NCI-H345 treated with DMSO at 0.1 percent for 48 hours (cell line): ENCODE results near the gene SH2D4B.

Experiments
- DNase-seq: peaks from one replicate; lab custom pipeline; 2025; ENCODE audit not compliant: unreplicated experiment; lab: John Stamatoyannopoulos, UW

SH2D4B gene

DNA sequence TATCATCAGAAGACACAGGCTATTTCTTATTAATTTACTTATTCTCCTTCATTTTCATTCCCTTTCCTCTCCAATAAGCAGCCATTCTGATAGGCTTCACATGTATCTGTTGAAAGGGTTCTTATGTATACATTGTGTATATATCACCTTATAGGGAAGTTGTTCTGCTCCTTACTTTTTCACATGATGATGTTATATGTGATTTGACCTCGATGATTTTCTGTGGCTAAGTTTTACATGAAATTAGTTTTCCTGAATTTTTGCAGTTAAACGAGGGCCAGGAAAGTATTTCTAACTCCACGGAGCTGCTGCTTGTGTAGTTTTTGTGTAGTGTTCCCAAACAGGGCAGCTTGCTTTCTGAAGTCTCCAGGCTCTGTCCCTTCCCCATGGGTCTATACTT is 84.5 kb downstream of the SH2D4B start:
- DNase-seq = no peak

GRCh38 chr10:80630324-80630723 is 92.6 kb downstream of the SH2D4B start:
- DNase-seq = no peak

DNA sequence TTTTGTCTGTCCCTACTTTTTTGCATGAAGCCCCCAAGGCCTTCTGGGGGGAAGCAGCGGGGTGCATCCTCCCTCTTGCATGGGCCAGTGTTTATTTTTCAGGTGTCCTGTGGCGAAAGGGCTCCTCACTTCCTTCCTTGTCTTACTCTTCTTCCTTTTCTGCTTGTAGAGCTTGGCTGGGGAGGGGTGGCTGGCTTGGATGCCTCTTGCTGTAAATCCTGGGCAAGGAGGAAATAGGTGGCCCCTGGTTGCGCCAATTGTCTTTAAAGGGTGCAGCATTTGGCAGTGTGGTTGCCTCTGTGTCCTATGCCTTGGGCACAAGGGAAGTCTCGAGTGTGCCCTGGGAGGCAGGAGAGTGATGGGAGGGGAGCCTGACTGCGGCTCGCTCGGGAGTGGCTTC is 95.0 kb downstream of the SH2D4B start:
- no peak for DNase-seq

DNA sequence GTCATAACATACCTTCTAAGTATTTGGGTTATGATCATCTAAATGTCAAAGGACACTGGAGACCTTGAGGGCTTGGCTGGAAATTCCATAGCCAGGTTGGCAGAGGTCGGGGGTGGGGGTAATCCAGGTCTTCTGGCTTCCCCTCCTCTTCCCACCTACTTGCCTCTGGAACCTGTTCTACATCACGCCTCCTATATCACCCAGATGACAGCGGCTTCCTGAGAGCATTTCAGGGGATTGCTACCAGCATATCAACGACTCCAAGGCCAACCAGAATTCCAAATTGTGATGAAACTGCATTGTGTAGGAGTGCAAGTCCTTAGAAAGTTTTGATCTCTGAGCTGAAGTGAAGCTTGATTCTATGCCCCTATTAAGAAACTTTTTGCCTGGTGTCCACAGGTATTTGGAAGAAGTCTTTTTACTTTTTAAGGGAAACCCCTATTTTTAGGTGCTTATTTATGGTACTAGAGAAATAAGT is 95.7 kb downstream of the SH2D4B start:
- no peak for DNase-seq

- DNase-seq = no peak
Observed at GRCh38 chr10:80633910-80634309, 96.2 kb downstream of the SH2D4B start.

GRCh38 chr10:80642661-80643060 is 105.0 kb downstream of the SH2D4B start:
- DNase-seq = no peak

- no peak for DNase-seq
Observed at GRCh38 chr10:80646366-80646765, 108.7 kb downstream of the SH2D4B start.

- no peak for DNase-seq
Observed at GRCh38 chr10:80647173-80647833, 109.6 kb downstream of the SH2D4B start.

DNA sequence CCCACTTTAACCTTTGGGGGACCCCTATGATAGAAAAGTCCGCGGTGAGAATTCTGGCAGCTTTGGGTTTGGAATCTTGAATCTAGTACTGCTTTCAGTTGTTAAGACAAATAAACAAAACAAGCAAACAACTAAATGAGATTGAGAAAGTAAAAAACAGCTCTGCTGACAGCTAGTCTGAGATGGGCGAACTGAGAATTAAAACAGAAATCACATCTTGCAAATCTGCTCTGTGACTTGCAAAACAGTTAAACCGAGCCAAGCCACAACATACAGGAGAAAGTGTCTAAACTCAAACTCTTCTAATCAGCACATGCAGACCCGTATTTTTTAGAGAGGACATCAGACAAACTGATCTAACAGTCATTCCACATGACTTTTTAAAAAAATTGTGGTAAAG is 110.4 kb downstream of the SH2D4B start:
- DNase-seq = no peak

- DNase-seq = no peak
Observed at GRCh38 chr10:80649183-80649582, 111.5 kb downstream of the SH2D4B start.

- DNase-seq = no peak
Observed at GRCh38 chr10:80655898-80656297, 118.2 kb downstream of the SH2D4B start.

DNA sequence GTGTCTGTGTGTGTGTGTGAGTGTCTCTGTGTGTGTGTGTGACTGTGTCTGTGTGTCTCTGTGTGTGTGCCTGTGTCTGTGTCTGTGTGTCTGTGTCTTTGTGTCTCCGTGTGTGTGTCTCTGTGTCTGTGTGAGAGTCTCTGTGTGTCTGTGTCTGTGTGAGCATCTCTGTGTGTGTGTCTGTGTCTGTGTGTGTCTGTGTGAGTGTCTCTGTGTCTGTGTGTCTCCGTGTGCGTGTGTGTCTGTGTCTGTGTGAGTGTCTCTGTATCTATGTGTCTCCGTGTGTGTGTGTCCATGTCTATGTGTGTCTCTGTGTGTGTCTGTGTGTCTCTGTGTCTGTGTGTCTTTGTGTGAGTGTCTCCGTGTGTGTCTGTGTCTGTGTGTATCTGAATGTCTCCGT is 120.4 kb downstream of the SH2D4B start:
- no peak for DNase-seq

DNA sequence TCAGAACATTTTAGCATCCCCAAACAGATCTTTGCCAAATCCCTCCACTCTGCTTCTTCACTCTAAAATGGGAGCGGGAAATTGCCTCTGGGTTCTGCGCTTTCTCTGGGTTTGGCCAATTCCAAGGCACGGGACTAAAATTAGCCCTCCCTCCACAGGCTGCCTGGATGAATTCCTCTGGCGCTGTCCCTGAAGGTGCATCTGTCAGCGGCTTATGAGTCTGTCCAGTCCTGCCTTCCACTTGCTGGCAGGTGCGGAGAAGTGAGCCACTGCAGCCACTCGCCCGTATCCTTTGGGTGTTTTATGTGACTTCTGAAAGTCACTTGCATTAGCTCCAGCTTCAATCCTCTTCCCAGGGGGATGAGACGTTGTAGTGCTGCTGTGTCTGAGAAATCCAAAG is 121.6 kb downstream of the SH2D4B start:
- DNase-seq = no peak

GRCh38 chr10:80660266-80660665 is 122.6 kb downstream of the SH2D4B start:
- no peak for DNase-seq

DNA sequence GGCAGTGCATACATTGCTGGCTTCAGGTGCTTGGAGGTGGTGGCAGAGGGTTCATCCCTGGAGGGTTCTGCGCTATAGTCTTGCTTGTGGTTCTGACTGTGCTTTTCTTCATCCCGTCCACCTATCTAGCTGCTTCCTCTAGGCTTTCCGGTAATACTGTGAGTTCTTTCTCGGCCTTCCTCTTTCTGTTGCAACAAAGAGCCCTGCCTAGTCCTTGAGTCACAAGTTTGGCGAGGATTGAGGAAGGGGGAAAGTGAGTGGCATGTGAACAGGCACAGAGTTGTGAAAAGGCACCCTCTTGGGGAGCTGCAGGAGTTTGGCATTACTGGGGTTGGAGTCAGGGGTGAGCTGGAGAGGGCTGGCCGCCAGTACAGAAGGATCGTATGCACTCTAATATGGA is 123.0 kb downstream of the SH2D4B start:
- DNase-seq = no peak

DNA sequence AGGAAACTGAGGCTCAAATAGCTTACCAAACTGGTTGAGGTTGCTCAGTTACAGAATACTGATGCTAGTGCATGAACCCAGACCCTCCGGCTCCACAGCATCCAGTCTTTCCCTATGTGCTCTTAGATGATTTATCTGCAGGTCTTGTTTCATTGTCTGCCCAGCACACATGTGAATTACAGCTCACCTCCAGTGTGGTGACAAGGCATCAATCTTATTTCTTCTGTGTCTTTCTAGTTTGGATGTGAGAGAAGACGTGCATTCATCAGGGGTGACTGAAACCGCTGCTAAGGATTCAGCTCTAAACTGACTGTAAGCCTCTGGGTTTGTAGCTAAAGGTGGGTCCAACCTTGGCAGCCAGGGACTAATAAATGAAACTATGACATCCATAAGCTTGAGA is 123.8 kb downstream of the SH2D4B start:
- DNase-seq = no peak

DNA sequence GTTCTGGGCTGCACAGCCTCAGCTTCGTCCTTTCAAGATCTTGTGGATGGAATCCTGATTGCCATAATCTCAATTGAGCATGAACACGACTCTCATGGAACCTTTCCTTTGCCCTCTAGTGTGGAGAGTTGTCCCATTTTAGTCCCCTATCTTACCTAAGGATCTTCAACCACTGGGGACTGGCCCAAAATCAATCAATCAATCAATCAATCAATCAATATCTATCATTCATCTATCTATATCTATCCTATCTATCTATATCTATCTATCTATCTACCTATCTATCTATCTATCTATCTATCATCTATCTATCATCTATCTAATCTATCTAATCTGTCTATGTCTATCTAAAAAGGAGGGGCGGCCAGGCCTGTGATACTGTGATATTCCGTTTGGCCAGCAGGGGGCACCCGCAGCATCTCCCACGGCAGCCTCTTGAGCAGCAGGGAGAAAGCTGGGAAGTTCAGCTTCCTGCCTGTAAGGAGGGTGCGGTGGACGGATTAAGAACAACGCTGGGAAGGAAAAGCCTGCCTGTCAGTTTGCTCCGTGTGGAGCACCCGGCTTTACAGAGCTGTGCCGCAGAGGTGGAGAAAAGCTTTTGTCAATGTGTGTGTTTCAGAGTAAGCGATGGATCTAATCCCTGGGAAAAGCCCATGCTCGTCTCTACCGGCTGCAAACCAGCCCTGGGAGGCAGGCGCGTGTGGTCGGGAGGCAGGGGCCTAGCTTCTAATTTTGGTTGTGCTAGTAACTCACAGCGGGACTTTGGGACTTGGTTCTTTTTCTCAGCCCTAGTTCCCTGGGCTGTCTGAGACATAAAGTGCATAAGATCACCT is 124.9 kb downstream of the SH2D4B start:
- DNase-seq = peak; percentile 59

DNA sequence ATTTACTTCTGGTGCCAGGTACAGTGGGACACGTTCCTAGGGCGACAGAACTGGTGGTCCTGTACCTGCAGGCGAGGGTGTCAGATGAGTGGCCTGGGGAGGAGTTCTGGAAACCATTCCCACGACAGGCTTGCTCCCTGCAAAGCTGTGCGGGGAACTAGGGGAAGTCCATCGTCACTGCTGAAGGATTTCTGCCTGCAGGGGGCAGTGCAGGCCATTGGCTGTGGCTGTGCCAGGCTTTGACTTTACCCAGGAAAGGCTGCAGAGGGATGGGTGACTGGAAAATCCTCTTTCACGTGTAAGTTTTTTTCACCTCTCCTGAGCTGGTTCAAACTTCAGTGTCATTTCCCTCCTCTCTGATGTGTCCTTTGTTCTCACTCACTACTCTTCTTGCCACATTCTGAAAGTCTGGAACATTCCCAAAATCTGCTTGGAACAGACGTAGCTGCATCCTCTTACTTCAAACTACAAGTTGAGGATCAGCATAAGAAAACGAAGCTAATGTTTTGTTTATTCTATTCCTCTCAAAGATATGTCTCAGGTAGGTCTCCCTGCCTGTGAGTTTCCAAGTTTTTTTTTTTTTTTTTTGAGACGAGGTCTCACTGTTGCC is 126.5 kb downstream of the SH2D4B start:
- peak; percentile 39 for DNase-seq

GRCh38 chr10:80669485-80669884 is 131.8 kb downstream of the SH2D4B start:
- no peak for DNase-seq

DNA sequence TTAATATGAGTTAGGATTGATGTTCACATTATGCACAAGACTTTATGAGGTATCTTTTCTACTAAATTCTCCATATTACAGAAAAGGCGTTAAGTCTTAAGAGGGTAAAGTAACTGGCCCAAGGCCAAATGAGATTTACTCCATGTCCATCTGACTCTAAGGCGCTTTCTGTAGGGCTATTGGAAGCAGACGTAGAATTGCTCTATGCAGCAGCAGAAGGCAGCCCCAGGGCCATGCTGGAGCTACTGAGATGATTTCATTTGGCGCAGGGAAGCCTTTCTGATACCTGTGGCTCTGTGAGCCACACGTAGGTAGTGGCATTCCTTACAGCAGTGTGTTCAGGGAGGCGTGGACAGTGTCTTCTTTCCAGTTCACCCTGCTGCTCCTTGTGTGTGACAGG is 133.1 kb downstream of the SH2D4B start:
- DNase-seq = no peak

DNA sequence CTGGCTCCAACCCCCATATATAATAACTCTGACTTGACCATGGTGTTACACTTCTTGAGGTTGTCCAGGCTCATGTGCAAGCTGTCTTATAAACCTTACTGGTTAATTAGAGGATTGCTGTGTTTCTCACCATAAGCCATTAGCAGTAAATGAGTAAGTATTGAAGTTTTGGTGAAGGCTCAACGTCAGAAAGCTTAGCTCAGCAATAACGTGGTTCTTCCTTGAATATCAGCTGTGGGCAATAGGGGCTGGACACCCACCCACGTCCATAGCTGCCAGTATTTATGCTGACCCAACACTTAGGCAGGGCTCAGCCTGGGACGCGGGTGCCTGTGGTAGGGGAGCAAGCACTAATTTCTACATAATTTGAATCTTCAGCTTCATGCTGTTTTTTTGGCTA is 134.1 kb downstream of the SH2D4B start:
- no peak for DNase-seq

GRCh38 chr10:80672613-80673012 is 134.9 kb downstream of the SH2D4B start:
- no peak for DNase-seq
